ENCODE results near the gene SSC5D. TPM values are rescaled to one million over a fixed set of nuclear protein-coding genes. Genes with fewer than 3 reads are reported as not detected.
"Not testable (repeated sequence)": the region's sequence is repeated elsewhere in the genome, so short reads cannot be mapped to it uniquely, and the experiment has no call there.

Gene SSC5D
- polyA plus RNA-seq, 1 of the 3 experiments (the other 2 are of a cell fraction) = 4.9 TPM

- WGBS (ENCODE audit: low lambda C conversion rate) = 94% methylated on average over 8 of the region's 10 CpGs
- H3K36me3 ChIP-seq (replicated peaks in 1 of 2; ENCODE audit: control insufficient read depth in 1 of 2, insufficient read depth in 2 of 2, low read length in 1 of 2); H3K27me3 ChIP-seq (ENCODE audit: insufficient read depth); H3K9me2 ChIP-seq; DNase-seq; H3K4me3 ChIP-seq (ENCODE audit: low read depth in 2 of 2, low read length in 1 of 2); H3K9me3 ChIP-seq; H2AFZ ChIP-seq (ENCODE audit: low read depth); POLR2A ChIA-PET; H4K20me1 ChIP-seq (ENCODE audit: insufficient read depth); H3K4me2 ChIP-seq; H3K27ac ChIP-seq (ENCODE audit: low read depth in 2 of 2, low read length in 1 of 2); H3K9ac ChIP-seq; H3F3A ChIP-seq (replicated peaks; ENCODE audit: insufficient read depth); H3K79me2 ChIP-seq (ENCODE audit: insufficient read depth): not testable (repeated sequence)
- CTCF ChIA-PET = interaction anchor here (0.7 to 6.3 kb wide), 3 partner anchors 12 to 154 kb away, joined by 3 to 31 read pairs (median 6); partner anchors contain the start of gene NAT14
- peaks cover 0 to 19% of the 10 kb centered on the region in 2 experiments; a peak in 1 of 4 replicates for H3K4me1 ChIP-seq (ENCODE audit: control insufficient read depth in 1 of 2, insufficient read depth in 2 of 2, low read depth in 1 of 2, low read length in 1 of 2)
These were observed 8.6 kb downstream of the SSC5D start for GRCh38 chr19:55496820-55497219.

- Histone ChIP-seq H3K9me3 (no peaks in the 10 kb centered on the region), H3K4me3 (ENCODE audit: low read depth in 2 of 2, low read length in 1 of 2) (no peak overlapping the region), H3K4me2 (no peak overlapping the region), H2AFZ (ENCODE audit: low read depth) (no peak overlapping the region), H3K27me3 (ENCODE audit: insufficient read depth) (no peaks in the 10 kb centered on the region), H3K4me1 (ENCODE audit: control insufficient read depth in 1 of 2, insufficient read depth in 2 of 2, low read depth in 1 of 2, low read length in 1 of 2) (peaks cover 0 to 11% of the 10 kb centered on the region in 2 experiments; a peak in 1 of 4 replicates), H3K27ac (ENCODE audit: low read depth in 2 of 2, low read length in 1 of 2) (no peak overlapping the region), H3F3A (replicated peaks; ENCODE audit: insufficient read depth) (peaks cover 9% of the 10 kb centered on the region), H4K20me1 (ENCODE audit: insufficient read depth) (no peaks in the 10 kb centered on the region), H3K79me2 (ENCODE audit: insufficient read depth) (no peaks in the 10 kb centered on the region), H3K9me2 (no peaks in the 10 kb centered on the region), H3K36me3 (replicated peaks in 1 of 2; ENCODE audit: control insufficient read depth in 1 of 2, insufficient read depth in 2 of 2, low read length in 1 of 2) (no peaks in the 10 kb centered on the region), H3K9ac (no peak overlapping the region)
- 85% methylated on average over 2 of the region's 13 CpGs for WGBS (ENCODE audit: low lambda C conversion rate)
- ChIA-PET CTCF (interaction anchor here (1.2 to 1.3 kb wide), 3 partner anchors 11 to 31 kb away, joined by 3 to 10 read pairs (median 6); partner anchors contain the start of gene NAT14), POLR2A (no interaction called here)
- DNase-seq = no peak
- TF ChIP-seq ZBTB33 (IDR thresholded peaks at IDR 0.05; ENCODE audit: borderline replicate concordance, low read depth) (no peak), ELF1 (IDR thresholded peaks at IDR 0.05) (no peak), FOXM1 (IDR thresholded peaks at IDR 0.05; ENCODE audit: low read depth) (no peak), USF2 (IDR thresholded peaks at IDR 0.05; ENCODE audit: borderline replicate concordance, low read depth, low read length) (no peak)
These were observed 9.5 kb downstream of the SSC5D start for GRCh38 chr19:55497763-55498162.

- peaks cover 9% of the 10 kb centered on the region for H3F3A ChIP-seq (replicated peaks; ENCODE audit: insufficient read depth)
- H3K79me2 ChIP-seq (ENCODE audit: insufficient read depth) = no peaks in the 10 kb centered on the region
- H4K20me1 ChIP-seq (ENCODE audit: insufficient read depth) = no peaks in the 10 kb centered on the region
- no peak overlapping the region for H2AFZ ChIP-seq (ENCODE audit: low read depth)
- 79% methylated on average over 2 of the region's 2 CpGs for WGBS (ENCODE audit: low lambda C conversion rate)
- H3K9me3 ChIP-seq = no peaks in the 10 kb centered on the region
- no peaks in the 10 kb centered on the region for H3K9me2 ChIP-seq
- no peak overlapping the region for H3K9ac ChIP-seq
- H3K4me2 ChIP-seq = no peak overlapping the region
- H3K4me3 ChIP-seq (ENCODE audit: low read depth in 2 of 2, low read length in 1 of 2) = no peak overlapping the region
- ChIA-PET CTCF (interaction anchor here (1.0 to 1.3 kb wide), 4 partner anchors 11 to 197 kb away, joined by 3 to 10 read pairs (median 3); no protein-coding TSS in a partner anchor), POLR2A (interaction anchor here (0.9 kb wide), 1 partner anchor 15 kb away, joined by 4 read pairs; no protein-coding TSS in a partner anchor)
- DNase-seq = no peak
- H3K4me1 ChIP-seq (ENCODE audit: control insufficient read depth in 1 of 2, insufficient read depth in 2 of 2, low read depth in 1 of 2, low read length in 1 of 2) = peaks cover 0 to 5% of the 10 kb centered on the region in 2 experiments; a peak in 1 of 4 replicates
- H3K27ac ChIP-seq (ENCODE audit: low read depth in 2 of 2, low read length in 1 of 2) = no peak overlapping the region
- no peaks in the 10 kb centered on the region for H3K36me3 ChIP-seq (replicated peaks in 1 of 2; ENCODE audit: control insufficient read depth in 1 of 2, insufficient read depth in 2 of 2, low read length in 1 of 2)
- no peaks in the 10 kb centered on the region for H3K27me3 ChIP-seq (ENCODE audit: insufficient read depth)
- no peak for TF ChIP-seq EZH2phosphoT487 (IDR thresholded peaks at IDR 0.05; ENCODE audit: borderline replicate concordance, low read depth)
- TF ChIP-seq ZBTB33 (IDR thresholded peaks at IDR 0.05; ENCODE audit: borderline replicate concordance, low read depth) = no peak
- TF ChIP-seq SIN3A (IDR thresholded peaks at IDR 0.05; ENCODE audit: borderline replicate concordance, low read depth, low read length) = no peak
- no peak for TF ChIP-seq GABPA (IDR thresholded peaks at IDR 0.05; ENCODE audit: low read depth)
- TF ChIP-seq CHD2 (IDR thresholded peaks at IDR 0.05; ENCODE audit: low read length, partially characterized antibody) = no peak
- TF ChIP-seq CTCF (IDR thresholded peaks at IDR 0.05) = no peak
- no peak for TF ChIP-seq SMC3 (IDR thresholded peaks at IDR 0.05; ENCODE audit: low read depth, low read length)
- no peak for TF ChIP-seq RAD21 (IDR thresholded peaks at IDR 0.05; ENCODE audit: low read length)
- TF ChIP-seq ELF1 (IDR thresholded peaks at IDR 0.05) = no peak
- no peak for TF ChIP-seq YY1 (IDR thresholded peaks at IDR 0.05; ENCODE audit: low read depth)
These were observed 10.1 kb downstream of the SSC5D start for GRCh38 chr19:55498246-55498840.
